Measurements from ENCODE around the gene PCDHA4.

The PCDHA4 gene

DNA sequence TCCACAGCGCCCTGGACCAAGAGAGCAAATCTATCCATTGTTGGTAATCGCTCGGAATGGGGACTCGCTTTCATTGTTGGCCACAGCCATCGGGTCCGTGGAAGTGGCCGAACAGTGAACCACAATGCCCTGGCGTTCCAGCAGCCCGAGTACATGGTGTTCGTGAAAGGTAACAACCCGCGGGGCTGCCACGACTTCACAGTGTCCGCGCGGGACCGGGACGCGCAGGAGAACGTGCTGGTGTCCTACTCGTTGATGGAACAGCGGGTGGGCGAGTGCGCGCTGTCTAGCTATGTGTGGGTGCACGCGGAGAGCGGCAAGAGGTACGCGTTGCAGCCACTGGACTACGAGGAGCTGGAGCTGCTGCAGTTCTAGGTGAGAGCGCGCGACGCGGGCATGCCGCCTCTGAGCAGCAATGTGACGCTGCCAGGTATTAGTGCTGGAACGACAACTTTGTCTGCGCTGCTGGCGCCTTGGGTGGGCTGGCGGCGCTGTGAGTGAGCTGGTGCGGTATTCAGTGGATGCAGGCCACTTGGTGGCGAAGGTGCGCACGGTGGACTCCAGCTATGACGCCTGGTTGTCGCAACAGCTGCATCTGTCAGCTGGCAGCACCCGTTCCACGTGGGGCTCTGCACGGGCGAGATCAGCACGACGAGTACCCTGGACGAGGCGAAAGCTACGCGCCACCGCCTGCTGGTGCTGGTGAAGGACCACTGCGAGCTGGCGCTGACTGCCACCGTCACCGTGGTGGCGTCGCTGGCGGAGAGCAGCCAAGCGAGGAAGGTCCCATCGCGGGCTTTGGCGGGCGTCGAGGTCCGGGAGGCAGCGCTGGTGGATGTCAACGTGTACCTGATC lies 55.8 kb downstream of the PCDHA4 start:
- no peak for DNase-seq

Data from NCI-H524 treated with DMSO at 0.1 percent for 48 hours (cell line).